Type B pancreatic cell (in vitro differentiated cells): ENCODE measurements around the gene RTN4RL2. TPM values are rescaled to one million over a fixed set of nuclear protein-coding genes. Genes with fewer than 3 reads are reported as not detected.

Source experiments
- DNase-seq: peaks from one replicate; pipeline ENCODE4 v3.0.0; 2021; ENCODE audit warnings: mixed read lengths; ENCODE audit not compliant: unreplicated experiment; ENCODE audit errors: extremely low spot score
- H3K27ac Mint-ChIP-seq: 2 replicates; pipeline ENCODE4 v1.8.0; 2021; ENCODE audit warnings: mild to moderate bottlenecking, mixed read lengths
- H3K27me3 Mint-ChIP-seq: 2 replicates; pipeline ENCODE4 v1.8.0; 2021; ENCODE audit warnings: mixed read lengths
- H3K36me3 Mint-ChIP-seq: 2 replicates; pipeline ENCODE4 v1.8.0; 2021; ENCODE audit warnings: mixed read lengths
- H3K4me1 Mint-ChIP-seq: one replicate; pipeline ENCODE4 v1.8.0; 2021; ENCODE audit warnings: mixed read lengths; ENCODE audit not compliant: unreplicated experiment
- H3K4me3 Mint-ChIP-seq: 2 replicates; pipeline ENCODE4 v1.8.0; 2021; ENCODE audit warnings: mild to moderate bottlenecking, mixed read lengths
- H3K9me3 Mint-ChIP-seq: 2 replicates; pipeline ENCODE4 v1.8.0; 2021; ENCODE audit warnings: mixed read lengths
- total RNA-seq: library from RNA; stranded (reverse); gene quantifications from 2 replicates; pipeline ENCODE4 v1.2.1, GENCODE V29; 2021; ENCODE audit warnings: low replicate concordance
- TF ChIP-seq, protein P1 (sequence below): fragments of 200-600 bp; sonication (generic); conservative IDR thresholded peaks from 2 replicates; pipeline ENCODE4 v1.5.0; 2021; ENCODE audit warnings: antibody characterized with exemption, mild to moderate bottlenecking

Gene RTN4RL2
- total RNA-seq, 1 donor from 2014 or later: 8.6 TPM

DNA sequence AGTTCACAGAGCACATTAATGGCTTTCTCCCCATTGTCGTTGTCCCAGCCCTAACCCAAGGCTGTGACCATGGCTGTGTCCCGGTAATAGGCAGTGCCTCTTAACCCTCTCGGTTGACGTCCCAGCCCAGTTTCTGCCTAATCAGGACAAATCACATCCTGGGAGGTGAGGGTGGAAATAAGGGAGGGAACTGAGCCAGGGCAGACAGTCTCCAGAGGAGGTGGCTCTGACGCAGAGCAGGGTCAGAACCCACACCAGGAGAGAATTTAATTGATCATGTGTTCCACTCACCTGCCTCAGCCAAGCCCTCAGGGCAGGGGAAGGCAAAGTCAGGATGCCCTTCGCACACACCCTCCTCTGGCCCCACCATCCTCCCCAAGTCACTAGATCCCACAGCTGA lies 38.2 kb downstream of the RTN4RL2 start:
- Mint-ChIP-seq H3K9me3 (no peaks in the 10 kb centered on the region), H3K27me3 (no peaks in the 10 kb centered on the region), H3K36me3 (no peaks in the 10 kb centered on the region), H3K27ac (peak overlapping the region; percentile 87), H3K4me3 (peak overlapping the region; percentile 64), H3K4me1 (peaks cover 16% of the 10 kb centered on the region)
- TF ChIP-seq, protein P1, sequence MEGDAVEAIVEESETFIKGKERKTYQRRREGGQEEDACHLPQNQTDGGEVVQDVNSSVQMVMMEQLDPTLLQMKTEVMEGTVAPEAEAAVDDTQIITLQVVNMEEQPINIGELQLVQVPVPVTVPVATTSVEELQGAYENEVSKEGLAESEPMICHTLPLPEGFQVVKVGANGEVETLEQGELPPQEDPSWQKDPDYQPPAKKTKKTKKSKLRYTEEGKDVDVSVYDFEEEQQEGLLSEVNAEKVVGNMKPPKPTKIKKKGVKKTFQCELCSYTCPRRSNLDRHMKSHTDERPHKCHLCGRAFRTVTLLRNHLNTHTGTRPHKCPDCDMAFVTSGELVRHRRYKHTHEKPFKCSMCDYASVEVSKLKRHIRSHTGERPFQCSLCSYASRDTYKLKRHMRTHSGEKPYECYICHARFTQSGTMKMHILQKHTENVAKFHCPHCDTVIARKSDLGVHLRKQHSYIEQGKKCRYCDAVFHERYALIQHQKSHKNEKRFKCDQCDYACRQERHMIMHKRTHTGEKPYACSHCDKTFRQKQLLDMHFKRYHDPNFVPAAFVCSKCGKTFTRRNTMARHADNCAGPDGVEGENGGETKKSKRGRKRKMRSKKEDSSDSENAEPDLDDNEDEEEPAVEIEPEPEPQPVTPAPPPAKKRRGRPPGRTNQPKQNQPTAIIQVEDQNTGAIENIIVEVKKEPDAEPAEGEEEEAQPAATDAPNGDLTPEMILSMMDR: no peak
- DNase-seq: no peak

DNA sequence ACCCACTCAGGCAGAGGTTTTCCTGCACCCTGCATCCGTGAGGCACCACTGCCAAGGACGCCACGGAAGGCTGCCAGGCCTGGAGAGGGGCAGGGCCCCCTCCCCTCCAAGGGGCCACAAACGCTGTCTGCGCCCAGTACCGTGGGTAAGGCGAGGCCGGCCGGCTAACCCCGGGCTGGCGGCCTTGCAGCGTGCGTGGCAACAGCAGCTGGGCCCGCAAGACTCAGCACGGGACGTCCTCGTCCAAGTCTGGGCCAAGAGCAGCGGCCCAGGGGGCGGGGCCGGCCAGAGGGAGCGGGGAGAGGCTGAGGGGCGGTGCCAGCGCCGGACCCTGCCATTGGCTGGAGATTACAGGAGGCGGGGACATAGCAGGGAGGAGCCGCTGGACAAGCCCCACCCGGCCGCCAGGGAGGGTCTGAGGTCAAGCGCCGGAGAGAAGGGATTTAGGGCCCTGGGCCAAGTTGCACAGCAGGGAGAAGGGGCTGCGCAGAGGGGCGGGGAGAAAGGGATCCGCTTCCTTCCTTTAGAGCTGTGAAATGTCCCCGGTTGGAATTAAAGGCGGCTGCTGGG lies 39.2 kb downstream of the RTN4RL2 start:
- peaks cover 20% of the 10 kb centered on the region for H3K4me1 Mint-ChIP-seq
- H3K27ac Mint-ChIP-seq: peak overlapping the region; percentile 80
- TF ChIP-seq, protein P1: peak; percentile 38
- H3K36me3 Mint-ChIP-seq: no peaks in the 10 kb centered on the region
- no peaks in the 10 kb centered on the region for H3K9me3 Mint-ChIP-seq
- no peaks in the 10 kb centered on the region for H3K27me3 Mint-ChIP-seq
- peak; percentile 93 for DNase-seq
- peak overlapping the region; percentile 67 for H3K4me3 Mint-ChIP-seq

DNA sequence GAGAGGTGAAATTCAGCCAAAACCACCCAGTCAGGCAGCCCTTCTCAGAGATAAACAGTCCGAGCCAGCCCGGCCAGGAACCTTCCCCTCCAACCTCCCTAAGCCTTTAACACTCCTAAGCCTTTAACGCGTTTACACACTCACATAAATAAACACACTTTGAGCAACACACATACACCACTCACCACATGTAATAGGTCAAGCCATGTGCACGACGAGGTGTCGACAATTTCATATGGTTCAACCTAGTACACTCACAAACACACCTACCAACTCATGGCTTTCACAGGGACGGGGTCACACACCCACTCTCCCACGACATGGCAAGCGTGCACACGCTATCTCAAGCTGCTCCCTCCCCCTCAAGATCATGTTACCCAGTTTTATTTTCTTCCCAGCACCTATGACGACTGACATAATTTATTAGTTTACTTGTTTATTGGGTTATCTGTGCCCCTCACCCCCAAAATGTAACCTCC lies 39.7 kb downstream of the RTN4RL2 start:
- H3K27me3 Mint-ChIP-seq: no peaks in the 10 kb centered on the region
- peak overlapping the region; percentile 80 for H3K27ac Mint-ChIP-seq
- TF ChIP-seq, protein P1: peak; percentile 3
- DNase-seq: no peak
- H3K9me3 Mint-ChIP-seq: no peaks in the 10 kb centered on the region
- H3K4me1 Mint-ChIP-seq: peaks cover 20% of the 10 kb centered on the region
- H3K36me3 Mint-ChIP-seq: no peaks in the 10 kb centered on the region
- H3K4me3 Mint-ChIP-seq: peak overlapping the region; percentile 67

DNA sequence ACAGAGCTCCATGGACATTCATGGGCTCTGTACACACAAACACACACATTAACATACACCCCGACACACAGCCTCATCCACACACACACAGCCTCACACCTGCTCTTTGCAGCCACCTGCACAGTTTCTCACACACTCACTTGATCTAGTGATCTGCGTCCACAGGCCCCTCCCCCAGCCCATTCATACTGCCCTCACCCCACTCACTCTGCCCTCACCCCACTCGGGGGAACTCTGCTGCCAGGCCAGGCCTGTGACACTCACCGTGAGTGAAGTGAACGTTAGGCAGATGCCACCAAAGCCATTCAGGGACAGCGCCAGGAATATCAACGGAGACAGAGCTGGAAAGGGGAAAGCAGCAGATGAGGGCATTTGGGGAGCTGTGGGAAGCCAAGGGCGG lies 40.2 kb downstream of the RTN4RL2 start:
- H3K4me1 Mint-ChIP-seq: peaks cover 20% of the 10 kb centered on the region
- H3K4me3 Mint-ChIP-seq: peak overlapping the region; percentile 67
- TF ChIP-seq, protein P1: no peak
- no peaks in the 10 kb centered on the region for H3K36me3 Mint-ChIP-seq
- H3K9me3 Mint-ChIP-seq: no peaks in the 10 kb centered on the region
- DNase-seq: no peak
- peak overlapping the region; percentile 80 for H3K27ac Mint-ChIP-seq
- no peaks in the 10 kb centered on the region for H3K27me3 Mint-ChIP-seq

DNA sequence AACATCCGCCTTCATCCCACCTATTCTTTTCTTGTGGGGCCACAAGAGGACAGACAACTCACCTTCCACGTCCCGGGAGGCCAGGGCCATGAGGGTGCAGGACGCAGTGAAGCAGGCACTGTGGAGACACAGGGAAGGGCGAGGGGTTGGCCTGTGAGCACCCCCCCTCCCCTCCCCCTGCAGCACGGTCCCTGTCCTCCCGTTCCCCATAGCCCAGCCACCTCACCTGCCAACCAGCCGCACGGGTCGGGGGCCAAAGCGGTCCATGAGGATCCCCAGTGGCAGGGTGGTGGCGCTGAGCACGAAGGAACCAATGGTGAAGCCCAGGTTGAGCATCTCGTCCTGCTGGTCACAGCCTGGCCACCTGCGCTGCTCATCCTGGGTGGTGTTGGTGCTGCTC lies 40.6 kb downstream of the RTN4RL2 start:
- Mint-ChIP-seq H3K4me3 (no peak overlapping the region), H3K36me3 (no peaks in the 10 kb centered on the region), H3K27me3 (no peaks in the 10 kb centered on the region), H3K4me1 (peaks cover 18% of the 10 kb centered on the region), H3K9me3 (no peaks in the 10 kb centered on the region), H3K27ac (no peak overlapping the region)
- TF ChIP-seq, protein P1: no peak
- no peak for DNase-seq

DNA sequence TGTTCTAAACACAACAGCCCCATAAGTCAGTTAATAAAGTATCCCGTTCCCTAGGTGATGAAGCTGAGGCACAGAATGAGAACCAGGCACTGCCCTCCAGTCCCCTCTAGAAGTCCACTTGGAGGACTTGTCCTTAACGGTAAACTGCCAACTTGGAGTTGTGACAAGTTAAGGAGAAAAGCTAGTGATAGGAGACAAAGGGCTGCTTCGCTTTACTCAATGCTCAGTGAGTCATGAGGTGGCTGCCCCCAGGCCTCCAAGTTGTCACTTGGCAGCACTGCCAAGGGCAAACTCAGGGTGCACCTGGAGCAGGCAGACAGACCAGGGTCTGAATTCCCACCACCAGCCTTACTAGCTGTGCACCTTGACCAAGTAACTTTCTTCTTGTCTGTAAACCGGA lies 41.6 kb downstream of the RTN4RL2 start:
- no peaks in the 10 kb centered on the region for H3K36me3 Mint-ChIP-seq
- TF ChIP-seq, protein P1: no peak
- H3K4me1 Mint-ChIP-seq: peaks cover 14% of the 10 kb centered on the region
- no peaks in the 10 kb centered on the region for H3K27me3 Mint-ChIP-seq
- H3K27ac Mint-ChIP-seq: no peak overlapping the region
- H3K4me3 Mint-ChIP-seq: peak overlapping the region; percentile 51
- DNase-seq: no peak
- no peaks in the 10 kb centered on the region for H3K9me3 Mint-ChIP-seq
